Measurements from ENCODE around the gene ARFIP2. TPM values are rescaled to one million over a fixed set of nuclear protein-coding genes. Genes with fewer than 3 reads are reported as not detected.

Gene ARFIP2
- total RNA-seq, 1 donor from 2014 or later, result 72.7 TPM

- TF ChIP-seq CTCF (IDR thresholded peaks at IDR 0.05; ENCODE audit: insufficient read depth, low read length, severe bottlenecking), result no peak
- FAIRE-seq (no peak), DNase-seq (ENCODE audit: low read depth) (no peak)
- peaks cover 16% of the 10 kb centered on the region for H3K36me3 ChIP-seq (ENCODE audit: control insufficient read depth, insufficient read depth, low read length)
- no peak overlapping the region for H3K4me3 ChIP-seq (ENCODE audit: low read depth, low read length)
- H3K27me3 ChIP-seq (ENCODE audit: control insufficient read depth, insufficient read depth, low read length), result no peaks in the 10 kb centered on the region
Observed at GRCh38 chr11:6452219-6452618, 28.9 kb downstream of the ARFIP2 start.

- TF ChIP-seq CTCF (IDR thresholded peaks at IDR 0.05; ENCODE audit: insufficient read depth, low read length, severe bottlenecking), result no peak
- Histone ChIP-seq H3K27me3 (ENCODE audit: control insufficient read depth, insufficient read depth, low read length) (no peaks in the 10 kb centered on the region), H3K4me3 (ENCODE audit: low read depth, low read length) (no peak overlapping the region), H3K36me3 (ENCODE audit: control insufficient read depth, insufficient read depth, low read length) (peaks cover 5% of the 10 kb centered on the region)
- no peak for DNase-seq (ENCODE audit: low read depth)
- no peak for FAIRE-seq
Observed at GRCh38 chr11:6448574-6448973, 32.6 kb downstream of the ARFIP2 start.

GRCh38 chr11:6443269-6444003 lies 37.7 kb downstream of the ARFIP2 start:
- Histone ChIP-seq H3K27me3 (ENCODE audit: control insufficient read depth, insufficient read depth, low read length) (no peaks in the 10 kb centered on the region), H3K36me3 (ENCODE audit: control insufficient read depth, insufficient read depth, low read length) (no peaks in the 10 kb centered on the region), H3K4me3 (ENCODE audit: low read depth, low read length) (no peak overlapping the region)
- TF ChIP-seq CTCF (IDR thresholded peaks at IDR 0.05; ENCODE audit: insufficient read depth, low read length, severe bottlenecking), result peak; percentile 90
- peak; percentile 36 for DNase-seq (ENCODE audit: low read depth)
- FAIRE-seq, result no peak

- no peak for TF ChIP-seq CTCF (IDR thresholded peaks at IDR 0.05; ENCODE audit: insufficient read depth, low read length, severe bottlenecking)
- Histone ChIP-seq H3K36me3 (ENCODE audit: control insufficient read depth, insufficient read depth, low read length) (no peaks in the 10 kb centered on the region), H3K27me3 (ENCODE audit: control insufficient read depth, insufficient read depth, low read length) (no peaks in the 10 kb centered on the region), H3K4me3 (ENCODE audit: low read depth, low read length) (no peak overlapping the region)
- DNase-seq (ENCODE audit: low read depth) (no peak), FAIRE-seq (no peak)
Observed at GRCh38 chr11:6442441-6442840, 38.7 kb downstream of the ARFIP2 start.

- FAIRE-seq, result no peak
- Histone ChIP-seq H3K4me3 (ENCODE audit: low read depth, low read length) (no peak within 1 kb of the TSS), H3K27me3 (ENCODE audit: control insufficient read depth, insufficient read depth, low read length) (no peaks in the 10 kb centered on the region), H3K36me3 (ENCODE audit: control insufficient read depth, insufficient read depth, low read length) (no peaks in the 10 kb centered on the region)
- no peak for DNase-seq (ENCODE audit: low read depth)
- no peak for TF ChIP-seq CTCF (IDR thresholded peaks at IDR 0.05; ENCODE audit: insufficient read depth, low read length, severe bottlenecking)
Observed at GRCh38 chr11:6440906-6441358, 40.2 kb downstream of the ARFIP2 start, which contains the start of gene HPX. Gene HPX, minus strand, starts transcription at chr11:6440987. Its CDS starts 24 bp downstream, at chr11:6440963.

All from bronchial epithelial cell (primary cell).